Left ventricle myocardium inferior (tissue), 1 donor: Measurements from ENCODE around the gene INO80. TPM values are rescaled to one million over a fixed set of nuclear protein-coding genes. Genes with fewer than 3 reads are reported as not detected.
"Not testable (repeated sequence)": the region's sequence is repeated elsewhere in the genome, so short reads cannot be mapped to it uniquely, and the experiment has no call there.

Source experiments
- DNase-seq: peaks from one replicate; pipeline ENCODE4 v3.0.0-alpha.2; 2020
- H3K27ac ChIP-seq: fragments of 200-600 bp; replicated peaks from 2 replicates; pipeline ENCODE4 v1.8.0; 2021
- H3K27me3 ChIP-seq: fragments of 200-600 bp; 2 replicates; pipeline ENCODE4 v1.8.0; 2021; ENCODE audit warnings: low read depth
- H3K36me3 ChIP-seq: fragments of 200-600 bp; 2 replicates; pipeline ENCODE4 v1.8.0; 2021
- H3K4me1 ChIP-seq: fragments of 200-600 bp; 2 replicates; pipeline ENCODE4 v1.8.0; 2021
- H3K4me3 ChIP-seq: fragments of 200-600 bp; 2 replicates; pipeline ENCODE4 v1.8.0; 2021; ENCODE audit warnings: mild to moderate bottlenecking, moderate library complexity
- H3K9me3 ChIP-seq: fragments of 200-600 bp; replicated peaks from 2 replicates; pipeline ENCODE4 v1.8.0; 2021
- CTCF ChIP-seq: fragments of 200-600 bp; IDR thresholded peaks from 2 replicates; pipeline ENCODE4 v1.8.0; 2021; ENCODE audit warnings: antibody characterized with exemption, mild to moderate bottlenecking, borderline replicate concordance
- intact Hi-C: fragments of 100-400 bp; cut with micrococcal nuclease; formaldehyde crosslinking; loops from one replicate; pipeline ENCODE4 v1.11.0; 2022
- total RNA-seq: library from RNA; stranded (reverse); fragmentation: NEBNext Ultra II Directional; extraction: Animal tissue kit (Norgen Biotek cat#: 25700); gene quantifications from one replicate; pipeline ENCODE4 v1.2.1, GENCODE V29; 2021
- donor health status: DM: no; HTN: yes; CAD: no; lungs with severe emphysema.

The INO80 gene
- total RNA-seq, 1 donor from 2014 or later: 8.6 TPM

- DNase-seq: no peak
- Histone ChIP-seq H3K36me3 (no peaks in the 10 kb centered on the region), H3K27ac (no peak overlapping the region), H3K4me3 (no peak overlapping the region), H3K4me1 (no peaks in the 10 kb centered on the region), H3K27me3 (peaks cover 5% of the 10 kb centered on the region), H3K9me3 (no peaks in the 10 kb centered on the region)
- intact Hi-C loops: no loop called here
- TF ChIP-seq CTCF: no peak
Measured at GRCh38 chr15:41154412-41154811, 38.3 kb upstream of the INO80 start.

GRCh38 chr15:41153733-41154132 is 37.7 kb upstream of the INO80 start:
- Histone ChIP-seq H3K27ac (no peak overlapping the region), H3K36me3 (no peaks in the 10 kb centered on the region), H3K4me1 (no peaks in the 10 kb centered on the region), H3K4me3 (no peak overlapping the region), H3K27me3 (peaks cover 5% of the 10 kb centered on the region), H3K9me3 (no peaks in the 10 kb centered on the region)
- intact Hi-C loops: no loop called here
- DNase-seq: no peak
- TF ChIP-seq CTCF: no peak

- H3K9me3 ChIP-seq: no peaks in the 10 kb centered on the region
- no peak for DNase-seq
- intact Hi-C loops: no loop called here
- H3K27ac ChIP-seq: no peak overlapping the region
- no peak overlapping the region for H3K4me3 ChIP-seq
- no peak for TF ChIP-seq CTCF
- no peaks in the 10 kb centered on the region for H3K4me1 ChIP-seq
- H3K36me3 ChIP-seq: no peaks in the 10 kb centered on the region
- peaks cover 4% of the 10 kb centered on the region for H3K27me3 ChIP-seq
Measured at GRCh38 chr15:41151451-41152005, 35.4 kb upstream of the INO80 start.

GRCh38 chr15:41150279-41150678 is 34.2 kb upstream of the INO80 start:
- no peaks in the 10 kb centered on the region for H3K27me3 ChIP-seq
- H3K9me3 ChIP-seq: no peaks in the 10 kb centered on the region
- no peak for DNase-seq
- H3K4me3 ChIP-seq: no peak overlapping the region
- no peak overlapping the region for H3K27ac ChIP-seq
- H3K4me1 ChIP-seq: no peaks in the 10 kb centered on the region
- intact Hi-C loops: no loop called here
- H3K36me3 ChIP-seq: no peaks in the 10 kb centered on the region
- no peak for TF ChIP-seq CTCF

GRCh38 chr15:41148065-41148464 is 32.0 kb upstream of the INO80 start:
- TF ChIP-seq CTCF: no peak
- H3K27ac ChIP-seq: no peak overlapping the region
- no peaks in the 10 kb centered on the region for H3K27me3 ChIP-seq
- H3K36me3 ChIP-seq: no peaks in the 10 kb centered on the region
- DNase-seq: no peak
- H3K4me3 ChIP-seq: no peak overlapping the region
- intact Hi-C loops: no loop called here
- no peaks in the 10 kb centered on the region for H3K4me1 ChIP-seq
- H3K9me3 ChIP-seq: no peaks in the 10 kb centered on the region

GRCh38 chr15:41139619-41140018 is 23.5 kb upstream of the INO80 start:
- H3K27me3 ChIP-seq: no peaks in the 10 kb centered on the region
- H3K4me1 ChIP-seq: no peaks in the 10 kb centered on the region
- no peaks in the 10 kb centered on the region for H3K9me3 ChIP-seq
- DNase-seq: no peak
- H3K4me3 ChIP-seq: no peak overlapping the region
- TF ChIP-seq CTCF: no peak
- no peak overlapping the region for H3K27ac ChIP-seq
- intact Hi-C loops: no loop called here
- no peaks in the 10 kb centered on the region for H3K36me3 ChIP-seq

- H3K9me3 ChIP-seq, H3K4me1 ChIP-seq, H3K36me3 ChIP-seq, H3K4me3 ChIP-seq, intact Hi-C loops, H3K27me3 ChIP-seq, H3K27ac ChIP-seq, DNase-seq: not testable (repeated sequence)
Measured at GRCh38 chr15:41139112-41139511, 23.0 kb upstream of the INO80 start.

- H3K4me3 ChIP-seq, H3K27me3 ChIP-seq, intact Hi-C loops, H3K9me3 ChIP-seq, H3K36me3 ChIP-seq, DNase-seq, H3K27ac ChIP-seq, H3K4me1 ChIP-seq: not testable (repeated sequence)
Measured at GRCh38 chr15:41135580-41135979, 19.5 kb upstream of the INO80 start.
